SKM-1 treated with dmso at 0.1 percent for 144 hours (cell line): ENCODE results near the gene SPC24.
"Not testable (repeated sequence)": the region's sequence is repeated elsewhere in the genome, so short reads cannot be mapped to it uniquely, and the experiment has no call there.

Experiments used
- DNase-seq: peaks from one replicate; lab custom pipeline; 2025; ENCODE audit not compliant: unreplicated experiment; lab: John Stamatoyannopoulos, UW

Gene SPC24

GRCh38 chr19:11192957-11193939, 37.7 kb upstream of the SPC24 start:
- no peak for DNase-seq

DNA sequence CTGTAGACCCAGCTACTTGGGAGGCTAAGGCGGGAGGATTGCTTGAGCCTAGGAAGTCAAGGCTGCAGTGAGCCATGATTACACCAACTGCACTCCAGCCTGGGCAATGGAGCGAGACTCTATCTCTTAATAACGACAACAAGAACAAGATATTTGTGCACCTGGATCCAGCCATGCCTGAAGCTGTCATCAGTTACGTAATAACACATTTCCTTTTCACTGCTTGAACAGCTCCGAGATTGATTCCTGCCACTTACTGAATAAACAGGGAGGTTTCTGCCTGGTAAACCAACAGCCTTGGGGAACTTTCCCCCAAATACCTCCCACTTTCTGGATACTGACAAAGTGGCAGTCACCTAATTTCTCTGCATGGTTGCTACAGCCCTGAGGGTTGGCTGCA, 36.4 kb upstream of the SPC24 start:
- DNase-seq, result no peak

DNA sequence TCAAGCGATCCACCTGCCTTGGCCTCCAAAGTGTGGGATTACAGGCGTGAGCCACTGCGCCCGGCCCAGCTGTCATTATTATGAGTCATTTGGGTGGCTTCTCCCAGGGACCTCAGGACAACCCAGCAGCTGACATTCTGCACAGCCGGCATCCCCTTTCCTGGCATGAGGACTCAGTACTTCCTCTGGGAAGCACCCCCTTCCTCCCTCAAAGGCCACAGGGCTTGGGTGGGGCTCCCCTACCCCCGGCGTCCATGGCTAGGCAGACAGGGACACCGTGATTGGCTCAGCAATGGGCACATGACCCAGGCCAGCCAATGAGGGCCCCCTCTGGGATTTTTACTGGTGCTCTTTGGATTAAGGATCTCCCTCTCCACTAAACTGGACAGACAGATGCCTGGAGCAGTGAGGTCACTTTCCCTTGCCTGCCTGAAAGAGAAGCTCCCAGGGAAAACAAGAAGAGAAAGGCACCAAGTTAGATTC, 35.7 kb upstream of the SPC24 start:
- no peak for DNase-seq

- DNase-seq, result no peak
These were observed 34.9 kb upstream of the SPC24 start for GRCh38 chr19:11190501-11190900.

GRCh38 chr19:11187441-11187840, 31.9 kb upstream of the SPC24 start:
- no peak for DNase-seq

DNA sequence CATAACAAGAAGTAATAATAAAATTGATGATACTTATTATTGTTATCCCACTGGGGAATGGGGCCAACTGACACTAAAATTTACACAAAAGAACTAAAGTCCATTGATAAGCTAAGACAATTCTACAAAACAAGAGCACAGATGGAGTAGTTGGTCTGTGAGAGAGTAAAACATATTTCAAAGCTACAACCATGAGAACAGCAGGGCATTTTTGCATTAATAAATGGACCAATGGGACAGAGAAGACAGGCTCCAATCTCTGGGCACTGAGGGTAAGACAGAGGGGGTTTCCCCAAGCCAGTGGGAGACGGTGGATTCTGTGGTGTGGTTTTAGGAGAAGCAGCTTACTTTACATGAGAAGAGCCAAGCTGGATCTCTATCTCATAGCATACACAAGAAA, 27.4 kb upstream of the SPC24 start:
- no peak for DNase-seq

DNA sequence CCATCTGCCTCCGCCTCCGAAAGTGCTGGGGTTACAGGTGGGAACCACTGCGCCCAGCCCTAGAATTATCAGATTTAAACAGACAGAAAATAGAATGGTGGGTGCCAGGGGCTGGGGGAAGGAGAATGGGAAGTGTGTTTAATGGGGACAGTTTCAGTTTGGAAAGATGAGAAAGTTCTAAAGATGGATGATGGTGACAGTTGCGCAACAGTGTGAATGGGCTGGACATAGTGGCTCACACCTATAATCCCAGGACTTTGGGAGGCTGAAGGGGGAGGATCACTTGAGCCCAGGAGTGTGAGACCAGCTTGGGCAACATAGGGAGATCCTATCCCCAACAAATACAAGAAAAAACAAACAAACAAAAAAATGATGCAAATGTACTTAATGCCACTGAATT, 25.9 kb upstream of the SPC24 start:
- DNase-seq, result no peak

DNA sequence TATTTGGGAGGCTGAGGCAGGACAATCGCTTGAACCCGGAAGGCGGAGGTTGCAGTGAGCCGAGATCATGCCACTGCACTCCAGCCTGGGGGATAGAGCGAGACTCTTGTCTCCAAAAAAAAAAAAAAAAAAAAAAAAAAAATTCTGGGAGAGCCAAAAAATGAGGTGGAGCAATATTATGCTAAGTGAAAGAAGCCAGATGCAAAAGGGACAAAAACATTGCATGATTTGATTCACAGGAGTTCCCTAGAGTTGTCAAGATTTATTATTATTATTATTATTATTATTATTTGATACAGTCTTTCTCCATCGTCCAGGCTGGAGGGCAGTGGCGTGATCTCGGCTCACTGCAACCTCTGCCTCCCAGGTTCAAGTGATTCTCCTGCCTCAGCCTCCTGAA, 25.4 kb upstream of the SPC24 start:
- not testable (repeated sequence) for DNase-seq

DNA sequence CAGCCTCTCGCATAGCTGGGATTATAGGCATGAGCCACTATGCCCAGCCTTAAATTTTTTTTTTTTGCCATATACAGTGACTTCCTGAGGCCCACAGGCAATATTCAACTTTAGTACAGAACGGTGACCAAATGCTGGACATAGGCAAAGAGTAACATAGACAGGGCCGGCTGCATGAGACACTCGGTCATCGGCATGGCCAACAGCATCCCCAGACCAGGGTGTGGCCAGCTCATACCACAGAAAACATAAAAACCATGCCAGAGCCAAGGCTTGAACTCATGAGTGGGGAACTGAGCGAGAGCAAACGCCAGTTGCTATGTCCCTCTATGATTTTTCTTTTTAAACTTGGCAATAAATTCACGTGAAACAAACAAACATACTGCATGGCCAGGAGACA, 24.8 kb upstream of the SPC24 start:
- no peak for DNase-seq

GRCh38 chr19:11179716-11180297, 24.2 kb upstream of the SPC24 start:
- DNase-seq, result no peak

DNA sequence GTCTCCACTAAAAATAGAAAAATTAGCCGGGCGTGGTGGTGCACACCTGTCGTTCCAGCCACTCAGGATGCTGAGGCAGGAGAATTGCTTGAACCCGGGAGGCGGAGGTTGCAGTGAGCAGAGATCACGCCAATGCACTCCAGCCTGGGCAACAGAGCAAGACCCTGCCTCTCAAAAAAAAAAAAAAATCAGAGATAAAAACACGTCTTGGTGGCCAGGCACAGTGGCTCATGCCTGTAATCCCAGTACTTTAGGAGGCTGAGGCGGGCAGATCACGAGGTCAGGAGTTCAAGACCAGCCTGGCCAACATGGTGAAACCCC, 23.5 kb upstream of the SPC24 start:
- DNase-seq, result not testable (repeated sequence)

DNA sequence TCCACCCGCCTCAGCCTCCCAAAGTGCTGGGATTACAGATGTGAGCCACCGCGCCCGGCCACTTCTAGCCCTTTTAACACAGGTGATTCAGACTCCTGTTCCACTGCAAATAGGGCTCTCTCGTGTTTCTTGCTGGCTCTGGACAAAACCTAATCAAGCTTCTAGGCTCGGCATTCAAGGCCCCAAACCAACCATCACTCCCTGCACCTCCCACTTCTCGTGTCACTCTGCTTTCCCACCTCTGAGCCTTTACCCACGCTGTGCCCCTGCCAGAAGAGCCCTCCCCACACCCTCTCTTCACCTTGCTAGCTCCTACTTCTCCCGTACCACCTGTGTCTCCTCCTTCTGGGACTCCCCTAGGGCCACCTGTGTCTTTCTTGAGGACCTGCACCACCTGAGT, 22.0 kb upstream of the SPC24 start:
- no peak for DNase-seq

GRCh38 chr19:11176466-11177193, 21.0 kb upstream of the SPC24 start:
- no peak for DNase-seq

- no peak for DNase-seq
These were observed 20.3 kb upstream of the SPC24 start for GRCh38 chr19:11175920-11176319.

- no peak for DNase-seq
These were observed 18.8 kb upstream of the SPC24 start for GRCh38 chr19:11174336-11174735.

- DNase-seq, result no peak
These were observed 18.1 kb upstream of the SPC24 start for GRCh38 chr19:11173516-11174155.

GRCh38 chr19:11172576-11172975, 17.0 kb upstream of the SPC24 start:
- DNase-seq, result no peak

DNA sequence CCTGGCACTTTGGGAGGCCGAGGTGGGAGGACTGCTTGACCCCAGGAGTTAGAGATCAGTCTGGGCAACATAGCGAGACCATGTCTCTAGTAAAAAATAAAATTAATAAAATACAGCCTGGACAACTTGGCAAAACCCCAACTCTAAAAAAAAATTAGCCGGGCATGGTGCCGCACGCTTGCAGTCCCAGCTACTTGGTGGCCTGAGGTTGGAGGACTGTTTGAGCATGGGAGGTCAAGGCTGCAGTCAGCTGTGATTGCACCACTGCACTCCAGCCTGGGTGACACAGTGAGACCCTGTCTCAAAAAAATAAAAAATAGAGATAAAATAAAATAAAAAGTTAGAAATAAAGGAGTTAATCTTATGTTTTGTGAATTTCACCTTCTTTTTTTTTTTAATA, 15.6 kb upstream of the SPC24 start:
- DNase-seq, result no peak

- DNase-seq, result no peak
These were observed 14.5 kb upstream of the SPC24 start for GRCh38 chr19:11169896-11170678.

- DNase-seq, result no peak
These were observed 13.0 kb upstream of the SPC24 start for GRCh38 chr19:11168568-11168967.
